Sigmoid colon (tissue), 7 donors: ENCODE measurements around the gene ELOVL1. TPM values are rescaled to one million over a fixed set of nuclear protein-coding genes. Genes with fewer than 3 reads are reported as not detected.

Experiments
- DNase-seq: peaks from one replicate; pipeline ENCODE4 v3.0.0-alpha.2; 2019
- H3K27ac ChIP-seq, 4 donors: fragments of 200-600 bp; sonication (generic); one replicate each; pipeline ENCODE4 v1.5.1; 2016 to 2019; ENCODE audit warnings: mild to moderate bottlenecking in 1 of 4
- H3K27me3 ChIP-seq, 3 donors: fragments of 200-600 bp; sonication (generic); one replicate each; pipeline ENCODE4 v1.5.1; 2019; ENCODE audit warnings: mild to moderate bottlenecking in 1 of 3
- H3K36me3 ChIP-seq, 4 donors: fragments of 200-600 bp; sonication (generic); one replicate each; pipeline ENCODE4 v1.5.1; 2016 to 2019
- H3K4me1 ChIP-seq, 4 donors: fragments of 200-600 bp; sonication (generic); one replicate each; pipeline ENCODE4 v1.5.1; 2017 to 2019
- H3K4me3 ChIP-seq, 4 donors: fragments of 200-600 bp; sonication (generic); one replicate each; pipeline ENCODE4 v1.5.1; 2017 to 2019; ENCODE audit warnings: mild to moderate bottlenecking in 2 of 4, moderate library complexity in 1 of 4
- H3K9me3 ChIP-seq, 4 donors: fragments of 200-600 bp in 3 of 4; sonication (generic) in 3 of 4; one replicate each; pipeline versions ENCODE4 v1.5.1 to v1.6.1; 2013 to 2019
- CTCF ChIP-seq, 4 experiments: fragments of 450-650 bp in 3 of 4; fragments of 200-600 bp in 1 of 4; IDR thresholded peaks; one replicate each; pipeline ENCODE4 v1.5.1; 2016 to 2019; ENCODE audit warnings: antibody characterized with exemption in 4 of 4, mild to moderate bottlenecking in 3 of 4, moderate library complexity in 2 of 4
- EP300 ChIP-seq, 4 donors: sonication (generic); formaldehyde crosslinking; IDR thresholded peaks; one replicate each; pipeline ENCODE4 v1.6.1; 2017; ENCODE audit warnings: antibody characterized with exemption in 4 of 4
- POLR2A ChIP-seq, 2 donors: fragments of 450-650 bp; IDR thresholded peaks; one replicate each; pipeline ENCODE4 v1.6.1; 2016; ENCODE audit warnings: antibody characterized with exemption in 2 of 2, mild to moderate bottlenecking in 2 of 2, moderate library complexity in 2 of 2
- POLR2AphosphoS5 ChIP-seq, 4 donors: sonication (generic); formaldehyde crosslinking; IDR thresholded peaks; one replicate each; pipeline ENCODE4 v1.6.1; 2017; ENCODE audit warnings: antibody characterized with exemption in 4 of 4
- WGBS, 2 donors: extraction: QIAGEN DNeasy Blood & Tissue Kit; methylation state at CpG; one replicate each; pipeline ENCODE4 v1.1.7; 2013; 5-methylcytosine and 5-hydroxymethylcytosine counted together
- intact Hi-C: fragments of 100-400 bp; cut with DNase I; formaldehyde crosslinking; loops from one replicate; pipeline ENCODE4 v1.15.1; 2023
- polyA plus RNA-seq, 3 donors: library from polyadenylated mRNA; stranded (reverse); fragments of 200-250 nt; gene quantifications; one replicate each; pipeline ENCODE4 v1.2.3, GENCODE V29; 2013
- total RNA-seq, 4 donors: library from RNA; depleted of rRNA; stranded (reverse); fragments of >200 nt; gene quantifications; one replicate each; pipeline ENCODE4 v1.1.0, GENCODE V29; 2016
- donor health status: healthy with polysubstance abuse.
- donor health status: Bipolar disorder and iron deficiency.
- donor health status: healthy.

The ELOVL1 gene
- total and polyA plus RNA-seq, 7 donors = 26.8 to 155 (median 39.6) TPM

- H3K36me3 ChIP-seq = no peaks in the 10 kb centered on the region
- H3K9me3 ChIP-seq = no peaks in the 10 kb centered on the region
- TF ChIP-seq POLR2AphosphoS5 (IDR thresholded peaks at IDR 0.05) = peak; percentile 55 to 68 (median 60)
- no peak for TF ChIP-seq CTCF (IDR thresholded peaks at IDR 0.05)
- intact Hi-C loops = loop anchor here (5.0 kb wide), 1 partner anchor 112 kb away; no protein-coding TSS in a partner anchor
- 8 to 47% methylated on average over 72 of the region's 72 CpGs for WGBS, 2 donors
- H3K27ac ChIP-seq = peak overlapping the region; percentile 82 to 94 (median 88)
- peak; percentile 91 for DNase-seq
- peaks cover 0 to 23% (median 16%) of the 10 kb centered on the region in 4 donors for H3K4me1 ChIP-seq
- no peaks in the 10 kb centered on the region for H3K27me3 ChIP-seq
- H3K4me3 ChIP-seq = peak overlapping the region; percentile 47 to 62 (median 60)
These were observed 18.8 kb downstream of the ELOVL1 start for GRCh38 chr1:43348809-43349593.

DNA sequence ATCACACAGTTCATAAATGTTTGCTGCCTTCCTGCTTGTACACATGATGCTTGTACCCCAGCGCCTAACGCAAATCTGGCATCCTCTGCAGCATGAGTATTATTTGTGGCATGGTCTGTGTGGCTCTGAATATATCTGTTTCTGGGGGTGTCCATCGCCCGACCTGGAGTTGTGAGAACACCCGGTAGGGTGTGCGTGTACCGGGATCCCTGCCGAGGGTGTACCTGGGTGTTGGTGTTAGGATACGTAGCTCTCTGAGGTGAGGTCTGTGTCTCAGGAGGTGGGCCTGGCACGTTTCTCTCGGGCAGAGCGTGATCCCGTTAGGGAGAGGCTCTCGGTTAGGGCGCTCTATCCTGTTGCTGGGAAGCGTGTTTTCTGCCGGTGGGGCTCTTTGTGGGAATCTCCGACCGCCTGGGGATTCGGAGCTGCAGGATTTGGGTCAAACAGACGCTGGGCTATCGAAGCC is 19.4 kb downstream of the ELOVL1 start:
- Histone ChIP-seq H3K36me3 (no peaks in the 10 kb centered on the region), H3K9me3 (no peaks in the 10 kb centered on the region), H3K4me3 (peak overlapping the region; percentile 47 to 62 (median 60)), H3K4me1 (peaks cover 0 to 23% (median 16%) of the 10 kb centered on the region in 4 donors), H3K27ac (peak overlapping the region; percentile 82 to 94 (median 88)), H3K27me3 (no peaks in the 10 kb centered on the region)
- TF ChIP-seq POLR2AphosphoS5 (IDR thresholded peaks at IDR 0.05) (no peak), EP300 (IDR thresholded peaks at IDR 0.05) (no peak), POLR2A (IDR thresholded peaks at IDR 0.05) (no peak), CTCF (IDR thresholded peaks at IDR 0.05) (no peak)
- 10 to 57% methylated on average over 22 of the region's 22 CpGs for WGBS, 2 donors
- no peak for DNase-seq
- intact Hi-C loops = loop anchor here (5.0 kb wide), 1 partner anchor 111 kb away; no protein-coding TSS in a partner anchor

DNA sequence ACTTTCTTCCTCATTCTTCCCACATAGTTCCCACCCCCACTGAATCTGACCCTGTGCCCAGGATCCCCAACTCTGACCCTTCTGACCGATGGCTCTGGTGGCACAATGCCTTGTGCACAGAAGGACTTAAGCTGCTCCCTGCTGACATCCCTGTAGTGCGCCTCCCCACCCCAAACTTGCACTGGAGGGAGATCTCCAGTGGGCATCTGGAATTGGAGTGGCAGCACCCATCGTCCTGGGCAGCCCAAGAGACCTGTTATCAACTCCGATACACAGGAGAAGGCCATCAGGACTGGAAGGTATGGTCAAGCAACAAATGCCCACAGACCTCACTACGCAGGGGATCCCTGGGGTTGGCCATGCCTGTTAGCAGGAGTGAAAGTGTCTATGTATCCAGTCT is 21.2 kb downstream of the ELOVL1 start:
- Histone ChIP-seq H3K4me1 (peaks cover 0 to 23% (median 16%) of the 10 kb centered on the region in 4 donors), H3K27me3 (no peaks in the 10 kb centered on the region), H3K4me3 (no peak overlapping the region), H3K36me3 (no peaks in the 10 kb centered on the region), H3K27ac (no peak overlapping the region), H3K9me3 (no peaks in the 10 kb centered on the region)
- 93 to 94% methylated on average over 5 of the region's 5 CpGs for WGBS, 2 donors
- DNase-seq = no peak
- no peak for TF ChIP-seq CTCF (IDR thresholded peaks at IDR 0.05)
- TF ChIP-seq POLR2A (IDR thresholded peaks at IDR 0.05) = no peak
- intact Hi-C loops = loop anchor here (5.0 kb wide), 1 partner anchor 109 kb away; no protein-coding TSS in a partner anchor

DNA sequence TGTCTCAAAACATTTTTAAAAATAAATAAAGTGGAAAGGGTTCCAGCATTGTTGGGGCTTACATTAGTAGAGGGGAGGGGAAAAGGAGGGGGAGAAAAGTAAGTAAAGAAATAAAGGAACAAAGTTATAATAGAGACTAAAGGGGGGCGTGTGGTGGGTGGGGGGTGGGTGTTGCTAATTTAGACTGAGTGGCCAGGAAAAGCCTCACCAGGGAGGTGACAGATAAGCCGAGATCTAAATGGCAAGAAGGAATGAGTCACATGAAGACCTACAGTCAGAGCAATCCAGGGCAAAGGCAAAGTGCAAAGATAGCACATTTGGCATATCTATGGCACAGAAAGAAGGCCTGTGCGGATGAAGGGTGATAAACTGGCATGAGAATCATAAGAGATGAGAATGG is 22.7 kb downstream of the ELOVL1 start:
- DNase-seq = no peak
- H3K4me3 ChIP-seq = no peak overlapping the region
- intact Hi-C loops = loop anchor here (5.0 kb wide), 1 partner anchor 108 kb away; no protein-coding TSS in a partner anchor
- no peaks in the 10 kb centered on the region for H3K9me3 ChIP-seq
- peaks cover 0 to 19% (median 14%) of the 10 kb centered on the region in 4 donors for H3K4me1 ChIP-seq
- TF ChIP-seq CTCF (IDR thresholded peaks at IDR 0.05) (no peak), EP300 (IDR thresholded peaks at IDR 0.05) (no peak), POLR2A (IDR thresholded peaks at IDR 0.05) (no peak), POLR2AphosphoS5 (IDR thresholded peaks at IDR 0.05) (no peak)
- H3K36me3 ChIP-seq = no peaks in the 10 kb centered on the region
- H3K27me3 ChIP-seq = no peaks in the 10 kb centered on the region
- WGBS, 2 donors = 12 to 60% methylated on average over 3 of the region's 3 CpGs
- no peak overlapping the region for H3K27ac ChIP-seq
